Measurements from ENCODE around the gene RAPGEF1.

DNA sequence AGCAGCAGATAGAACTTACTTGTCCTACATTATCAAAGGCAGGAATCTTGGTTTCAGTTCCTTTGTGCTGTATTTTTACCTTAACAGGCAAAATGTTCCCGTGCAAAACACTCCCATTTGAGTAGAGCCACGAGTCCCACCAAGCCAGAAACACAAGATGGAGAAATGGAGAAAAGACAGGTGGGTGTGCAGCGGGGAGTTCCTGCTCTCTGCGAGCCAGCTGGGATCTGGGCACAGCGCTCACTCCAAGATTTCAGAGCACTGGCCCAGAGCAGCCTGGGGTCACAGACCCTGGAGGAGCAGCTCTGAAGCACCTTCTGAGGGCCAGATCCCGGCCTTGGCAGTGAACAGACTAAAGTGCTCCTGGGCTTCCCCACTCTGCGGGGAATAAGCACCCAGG is 211.7 kb downstream of the RAPGEF1 start:
- TF ChIP-seq POLR2A (IDR thresholded peaks at IDR 0.05; ENCODE audit: low read length), result no peak
- no peak for TF ChIP-seq GATA1 (IDR thresholded peaks at IDR 0.05; ENCODE audit: low read depth, low read length)
